GOT3 (cell line): ENCODE measurements around the gene TADA3.
A peak's percentile ranks its signal among the peaks of the same experiment; 100 is the strongest.

Experiments
- DNase-seq: peaks from one replicate; lab custom pipeline; 2025; ENCODE audit warnings: mixed read lengths; lab: John Stamatoyannopoulos, UW

TADA3 gene

GRCh38 chr3:9809615-9810432, 17.6 kb upstream of the TADA3 start, which contains the start of gene TTLL3:
Gene TTLL3 (plus strand): TSS chr3:9810262. CDS start chr3:9810662, 400 bp downstream.
- DNase-seq: peak; percentile 10

- no peak for DNase-seq
Observed at GRCh38 chr3:9809239-9809614, 17.0 kb upstream of the TADA3 start.

- peak; percentile 10 for DNase-seq
Observed at GRCh38 chr3:9808345-9809037, 16.2 kb upstream of the TADA3 start.

GRCh38 chr3:9807981-9808344, 15.7 kb upstream of the TADA3 start:
- DNase-seq: no peak

GRCh38 chr3:9806688-9807589, 14.7 kb upstream of the TADA3 start:
- DNase-seq: no peak

- no peak for DNase-seq
Observed at GRCh38 chr3:9806137-9806536, 13.9 kb upstream of the TADA3 start.

- no peak for DNase-seq
Observed at GRCh38 chr3:9804996-9805395, 12.7 kb upstream of the TADA3 start.

GRCh38 chr3:9803494-9803893, 11.2 kb upstream of the TADA3 start:
- no peak for DNase-seq

GRCh38 chr3:9800529-9800928, 8.3 kb upstream of the TADA3 start:
- DNase-seq: no peak

- DNase-seq: no peak
Observed at GRCh38 chr3:9797196-9797945, 5.1 kb upstream of the TADA3 start.

GRCh38 chr3:9795207-9795606, 2.9 kb upstream of the TADA3 start:
- no peak for DNase-seq

- no peak for DNase-seq
Observed at GRCh38 chr3:9794400-9794799, 2.1 kb upstream of the TADA3 start.

GRCh38 chr3:9793161-9793781, 998 bp upstream of the TADA3 start:
- no peak for DNase-seq

- DNase-seq: no peak
Observed at GRCh38 chr3:9791790-9792404, 376 bp downstream of the TADA3 start.

- DNase-seq: no peak
Observed at GRCh38 chr3:9791127-9791526, 1.1 kb downstream of the TADA3 start.

GRCh38 chr3:9787714-9788113, 4.6 kb downstream of the TADA3 start:
- DNase-seq: no peak

GRCh38 chr3:9786825-9787669, 5.2 kb downstream of the TADA3 start:
- DNase-seq: no peak

- no peak for DNase-seq
Observed at GRCh38 chr3:9786209-9786739, 6.0 kb downstream of the TADA3 start.

GRCh38 chr3:9785602-9786001, 6.7 kb downstream of the TADA3 start:
- no peak for DNase-seq

- DNase-seq: no peak
Observed at GRCh38 chr3:9784965-9785364, 7.3 kb downstream of the TADA3 start.
